ENCODE results near the gene LPAR2. TPM values are rescaled to one million over a fixed set of nuclear protein-coding genes. Genes with fewer than 3 reads are reported as not detected.
A peak's percentile ranks its signal among the peaks of the same experiment; 100 is the strongest.

LPAR2 gene
- total and polyA plus RNA-seq, 10 of the 15 experiments (the other 5 are each of a cell fraction or from before 2014, with no cell fraction given): 0.98 to 23.8 (median 10.2) TPM

GRCh38 chr19:19643158-19644053 is 15.4 kb upstream of the LPAR2 start, which contains the start of gene GMIP (continued):
- TF ChIP-seq TCF3 (IDR thresholded peaks at IDR 0.05; ENCODE audit: borderline replicate concordance, insufficient read depth, low read depth, low read length) (0 out of 2 replicates have a peak, but pooled peaks have one; percentile 38), CUX1 (IDR thresholded peaks at IDR 0.05; ENCODE audit: insufficient replicate concordance, low read depth, low read length) (no peak), ETV6 (conservative IDR thresholded peaks at IDR 0.05 in 1 of 2, IDR thresholded peaks at IDR 0.05 in 1 of 2; ENCODE audit: borderline replicate concordance in 1 of 2, low read depth in 1 of 2) (0 out of 4 replicates have a peak, but pooled peaks of 1 of the 2 experiments have one; percentile 18), ZNF384 (IDR thresholded peaks at IDR 0.05; ENCODE audit: borderline replicate concordance, low read depth, low read length) (no peak), SMC3 (IDR thresholded peaks at IDR 0.05; ENCODE audit: borderline replicate concordance, low read length) (peak; percentile 80), HSF1 (IDR thresholded peaks at IDR 0.05; ENCODE audit: low read depth, low read length) (no peak), NRF1 (conservative IDR thresholded peaks at IDR 0.05; ENCODE audit: low read depth, low read length) (no peak), TCF12 (IDR thresholded peaks at IDR 0.05; ENCODE audit: low read depth, low read length) (no peak), BCL3 (IDR thresholded peaks at IDR 0.05; ENCODE audit: borderline replicate concordance, insufficient read depth, low read depth, low read length, poor library complexity, severe bottlenecking) (no peak), RAD21 (IDR thresholded peaks at IDR 0.05; ENCODE audit: insufficient read depth, low read depth, low read length) (peak; percentile 90), GABPA (IDR thresholded peaks at IDR 0.05; ENCODE audit: low read depth) (no peak), USF1 (IDR thresholded peaks at IDR 0.05; ENCODE audit: borderline replicate concordance, extremely low read length, insufficient read depth, low read depth, low read length) (no peak), IKZF1 (conservative IDR thresholded peaks at IDR 0.05) (peak; percentile 64; the same call in 1 of the 2 replicates), NR2C2 (IDR thresholded peaks at IDR 0.05; ENCODE audit: borderline replicate concordance, control insufficient read depth, insufficient read length, low read depth) (no peak), BACH1 (IDR thresholded peaks at IDR 0.05; ENCODE audit: borderline replicate concordance) (peak; percentile 68; the same call in 1 of the 2 replicates), MTA2 (IDR thresholded peaks at IDR 0.05; ENCODE audit: low read depth) (peak; percentile 20), JUND (IDR thresholded peaks at IDR 0.05; ENCODE audit: low read depth, low read length) (0 out of 2 replicates have a peak, but pooled peaks have one; percentile 20), HDAC2 (IDR thresholded peaks at IDR 0.05) (no peak), ZNF622 (IDR thresholded peaks at IDR 0.05) (no peak)

All from GM12878 (cell line).